Activated naive CD4-positive, alpha-beta T cell treated with anti-CD3 and anti-CD28 coated beads, Interleukin-2, amount 50 U/mL, for 72 hours (primary cell): ENCODE results near the gene NAIF1. TPM values are rescaled to one million over a fixed set of nuclear protein-coding genes. Genes with fewer than 3 reads are reported as not detected.
A peak's percentile ranks its signal among the peaks of the same experiment; 100 is the strongest.
"Not testable (repeated sequence)": the region's sequence is repeated elsewhere in the genome, so short reads cannot be mapped to it uniquely, and the experiment has no call there.

ENCODE experiments used
- ATAC-seq, 2 donors: fragments of 150-1000 bp; cut with Tn5 transposase; 2 replicates each; pipeline ENCODE4 v1.10.0; 2021; ENCODE audit warnings: mild to moderate bottlenecking in 2 of 2, moderate library complexity in 2 of 2
- DNase-seq, 2 donors: peaks; one replicate each; pipeline ENCODE4 v3.0.0; 2021 to 2022; ENCODE audit warnings: low spot score in 2 of 2
- H3K27ac Mint-ChIP-seq, 2 donors: one replicate each; pipeline ENCODE4 v1.8.0; 2022; ENCODE audit warnings: mild to moderate bottlenecking in 2 of 2, mixed read lengths in 2 of 2
- H3K36me3 Mint-ChIP-seq, 2 donors: one replicate each; pipeline ENCODE4 v1.8.0; 2022; ENCODE audit warnings: mixed read lengths in 2 of 2
- H3K9me3 Mint-ChIP-seq, 2 donors: one replicate each; pipeline ENCODE4 v1.8.0; 2022; ENCODE audit warnings: mixed read lengths in 2 of 2
- total RNA-seq, 2 donors: library from RNA; stranded (reverse); gene quantifications; one replicate each; pipeline ENCODE4 v1.2.3, GENCODE V29; 2022

NAIF1 gene
- total RNA-seq, 2 donors from 2014 or later, result 9.8 to 12.7 TPM

- Mint-ChIP-seq H3K9me3 (no peaks in the 10 kb centered on the region), H3K36me3 (peaks cover 0 to 7% of the 10 kb centered on the region in 2 donors), H3K27ac (no peak overlapping the region)
- DNase-seq, result no peak
- no peak for ATAC-seq
Measured at GRCh38 chr9:128056887-128057723, 10.0 kb downstream of the NAIF1 start.

- Mint-ChIP-seq H3K36me3 (no peaks in the 10 kb centered on the region), H3K9me3 (no peaks in the 10 kb centered on the region), H3K27ac (no peak overlapping the region)
- ATAC-seq, result no peak
- no peak for DNase-seq
Measured at GRCh38 chr9:128056086-128056485, 11.0 kb downstream of the NAIF1 start.

- DNase-seq, result no peak
- no peak for ATAC-seq
- Mint-ChIP-seq H3K9me3 (no peaks in the 10 kb centered on the region), H3K27ac (no peak overlapping the region), H3K36me3 (no peaks in the 10 kb centered on the region)
Measured at GRCh38 chr9:128055344-128056040, 11.6 kb downstream of the NAIF1 start.

- DNase-seq (no peak), ATAC-seq (no peak)
- H3K27ac Mint-ChIP-seq, result no peak overlapping the region
- H3K36me3 Mint-ChIP-seq, result no peaks in the 10 kb centered on the region
- no peaks in the 10 kb centered on the region for H3K9me3 Mint-ChIP-seq
Measured at GRCh38 chr9:128054087-128054486, 13.0 kb downstream of the NAIF1 start.

GRCh38 chr9:128053560-128053959 lies 13.6 kb downstream of the NAIF1 start:
- no peak for ATAC-seq
- peak overlapping the region in 1 of 2 donors; percentile 1 for H3K27ac Mint-ChIP-seq
- DNase-seq, result no peak
- no peaks in the 10 kb centered on the region for H3K36me3 Mint-ChIP-seq
- no peaks in the 10 kb centered on the region for H3K9me3 Mint-ChIP-seq

- no peak for DNase-seq
- no peaks in the 10 kb centered on the region for H3K36me3 Mint-ChIP-seq
- H3K9me3 Mint-ChIP-seq, result no peaks in the 10 kb centered on the region
- ATAC-seq, result no peak
- H3K27ac Mint-ChIP-seq, result no peak overlapping the region
Measured at GRCh38 chr9:128051932-128052709, 15.0 kb downstream of the NAIF1 start.

- no peaks in the 10 kb centered on the region for H3K9me3 Mint-ChIP-seq
- no peaks in the 10 kb centered on the region for H3K36me3 Mint-ChIP-seq
- DNase-seq (no peak), ATAC-seq (no peak)
- no peak overlapping the region for H3K27ac Mint-ChIP-seq
Measured at GRCh38 chr9:128049843-128050242, 17.3 kb downstream of the NAIF1 start.

- ATAC-seq, result peak; percentile 79 to 95
- Mint-ChIP-seq H3K27ac (peak overlapping the region in 1 of 2 donors; percentile 92), H3K9me3 (no peaks in the 10 kb centered on the region), H3K36me3 (no peaks in the 10 kb centered on the region)
- DNase-seq, result no peak
Measured at GRCh38 chr9:128048663-128049062, 18.5 kb downstream of the NAIF1 start.

GRCh38 chr9:128047231-128047630 lies 19.9 kb downstream of the NAIF1 start:
- no peaks in the 10 kb centered on the region for H3K36me3 Mint-ChIP-seq
- ATAC-seq (no peak), DNase-seq (no peak)
- no peaks in the 10 kb centered on the region for H3K9me3 Mint-ChIP-seq
- no peak overlapping the region for H3K27ac Mint-ChIP-seq

GRCh38 chr9:128045831-128046230 lies 21.3 kb downstream of the NAIF1 start:
- DNase-seq (no peak), ATAC-seq (no peak)
- Mint-ChIP-seq H3K36me3 (no peaks in the 10 kb centered on the region), H3K9me3 (no peaks in the 10 kb centered on the region), H3K27ac (no peak overlapping the region)

GRCh38 chr9:128045409-128045808 lies 21.7 kb downstream of the NAIF1 start:
- not testable (repeated sequence) for ATAC-seq, DNase-seq, H3K27ac Mint-ChIP-seq, H3K9me3 Mint-ChIP-seq, H3K36me3 Mint-ChIP-seq

GRCh38 chr9:128043467-128043868 lies 23.7 kb downstream of the NAIF1 start:
- no peak overlapping the region for H3K27ac Mint-ChIP-seq
- H3K36me3 Mint-ChIP-seq, result no peaks in the 10 kb centered on the region
- H3K9me3 Mint-ChIP-seq, result no peaks in the 10 kb centered on the region
- no peak for DNase-seq
- ATAC-seq, result no peak

- Mint-ChIP-seq H3K27ac (no peak overlapping the region), H3K36me3 (no peaks in the 10 kb centered on the region), H3K9me3 (no peaks in the 10 kb centered on the region)
- DNase-seq (no peak), ATAC-seq (no peak)
Measured at GRCh38 chr9:128042043-128042442, 25.1 kb downstream of the NAIF1 start.

- not testable (repeated sequence) for ATAC-seq, H3K36me3 Mint-ChIP-seq, H3K27ac Mint-ChIP-seq, DNase-seq, H3K9me3 Mint-ChIP-seq
Measured at GRCh38 chr9:128040783-128041182, 26.3 kb downstream of the NAIF1 start.

- H3K36me3 Mint-ChIP-seq, DNase-seq, ATAC-seq, H3K27ac Mint-ChIP-seq, H3K9me3 Mint-ChIP-seq: not testable (repeated sequence)
Measured at GRCh38 chr9:128036522-128036921, 30.6 kb downstream of the NAIF1 start.

- DNase-seq, result peak; percentile 74 to 79
- H3K36me3 Mint-ChIP-seq, result no peaks in the 10 kb centered on the region
- no peaks in the 10 kb centered on the region for H3K9me3 Mint-ChIP-seq
- peak; percentile 58 to 59 for ATAC-seq
- H3K27ac Mint-ChIP-seq, result peak overlapping the region in 1 of 2 donors; percentile 61
Measured at GRCh38 chr9:128034821-128035652, 32.1 kb downstream of the NAIF1 start.
